GM23338 (cell line): Measurements from ENCODE around the gene KAT2A. TPM values are rescaled to one million over a fixed set of nuclear protein-coding genes. Genes with fewer than 3 reads are reported as not detected.

ENCODE experiments used
- ATAC-seq: fragments of 200-7000 bp; cut with Tn5 transposase; 3 replicates; pipeline ENCODE4 v1.9.1; 2020
- DNase-seq: peaks from one replicate; pipeline ENCODE4 v3.0.0-alpha.2; 2015; ENCODE audit warnings: low spot score
- H2AFZ ChIP-seq: fragments of 200-600 bp; sonication (generic); 2 replicates; pipeline ENCODE4 v1.8.0; 2016; ENCODE audit warnings: antibody characterized with exemption, mild to moderate bottlenecking, moderate library complexity
- H3F3A ChIP-seq: fragments of 200-600 bp; sonication (generic); replicated peaks from 2 replicates; pipeline ENCODE4 v1.8.0; 2017; ENCODE audit warnings: antibody characterized with exemption, mixed run types, low read depth
- H3K27ac ChIP-seq: fragments of 200-600 bp; sonication (generic); 2 replicates; pipeline ENCODE4 v1.6.1; 2016; ENCODE audit warnings: low read depth
- H3K27me3 ChIP-seq: fragments of 200-600 bp; sonication (generic); 2 replicates; pipeline ENCODE4 v1.8.0; 2016; ENCODE audit warnings: mild to moderate bottlenecking, mixed run types, moderate library complexity; ENCODE audit not compliant: insufficient read depth
- H3K36me3 ChIP-seq: fragments of 200-600 bp; sonication (generic); 2 replicates; pipeline ENCODE4 v1.8.0; 2016; ENCODE audit warnings: mild to moderate bottlenecking; ENCODE audit not compliant: insufficient read depth
- H3K4me1 ChIP-seq: fragments of 200-600 bp; sonication (generic); 2 replicates; pipeline ENCODE4 v1.8.0; 2016; ENCODE audit warnings: mild to moderate bottlenecking, moderate library complexity; ENCODE audit not compliant: insufficient read depth
- H3K4me2 ChIP-seq: fragments of 200-600 bp; sonication (generic); 2 replicates; pipeline ENCODE4 v1.7.1; 2017; ENCODE audit warnings: mixed run types
- H3K4me3 ChIP-seq: fragments of 200-600 bp; sonication (generic); 2 replicates; pipeline ENCODE4 v1.6.1; 2016; ENCODE audit warnings: mixed run types
- H3K79me2 ChIP-seq: fragments of 200-600 bp; sonication (generic); replicated peaks from 2 replicates; pipeline ENCODE4 v1.8.0; 2017; ENCODE audit warnings: mild to moderate bottlenecking; ENCODE audit not compliant: insufficient read depth
- H3K9me2 ChIP-seq: fragments of 200-600 bp; sonication (generic); 2 replicates; pipeline ENCODE4 v1.8.0; 2017; ENCODE audit not compliant: insufficient read depth
- H4K20me1 ChIP-seq: fragments of 200-600 bp; sonication (generic); replicated peaks from 2 replicates; pipeline ENCODE4 v1.8.0; 2017; ENCODE audit warnings: mild to moderate bottlenecking; ENCODE audit not compliant: insufficient read depth
- H3K27ac Mint-ChIP-seq: 2 replicates; pipeline ENCODE4 v1.8.0; 2020; ENCODE audit warnings: inconsistent platforms, mild to moderate bottlenecking, moderate library complexity, mixed read lengths
- H3K27me3 Mint-ChIP-seq: 3 replicates; pipeline ENCODE4 v1.8.0; 2022; ENCODE audit warnings: low read depth, mild to moderate bottlenecking, moderate library complexity, mixed read lengths, inconsistent platforms; ENCODE audit not compliant: insufficient read depth, poor library complexity
- H3K36me3 Mint-ChIP-seq: 3 replicates; pipeline ENCODE4 v1.8.0; 2021; ENCODE audit warnings: low read depth, mild to moderate bottlenecking, inconsistent platforms, moderate library complexity, mixed read lengths
- H3K4me1 Mint-ChIP-seq: 3 replicates; pipeline ENCODE4 v1.8.0; 2020; ENCODE audit warnings: mild to moderate bottlenecking, inconsistent platforms, mixed read lengths
- H3K4me3 Mint-ChIP-seq: 3 replicates; pipeline ENCODE4 v1.8.0; 2021; ENCODE audit warnings: moderate library complexity, mild to moderate bottlenecking, inconsistent platforms, mixed read lengths
- H3K9me3 Mint-ChIP-seq: 3 replicates; pipeline ENCODE4 v1.8.0; 2020; ENCODE audit warnings: moderate library complexity, mild to moderate bottlenecking, inconsistent platforms, mixed read lengths
- EZH2 ChIP-seq: fragments of 200-600 bp; sonication (generic); IDR thresholded peaks from one replicate; pipeline ENCODE4 v1.8.0; 2017; ENCODE audit warnings: antibody characterized with exemption, mild to moderate bottlenecking, low read depth; ENCODE audit not compliant: unreplicated experiment
- EZH2phosphoT487 ChIP-seq: fragments of 200-600 bp; sonication (generic); IDR thresholded peaks from one replicate; pipeline ENCODE4 v1.8.1; 2018; ENCODE audit warnings: antibody characterized with exemption; ENCODE audit not compliant: unreplicated experiment
- JUNB ChIP-seq: IDR thresholded peaks from one replicate; pipeline ENCODE4 v1.6.1; 2016; ENCODE audit warnings: antibody characterized with exemption; ENCODE audit not compliant: unreplicated experiment
- NANOG ChIP-seq: IDR thresholded peaks from 2 replicates; pipeline ENCODE4 v1.6.1; 2016; ENCODE audit warnings: antibody characterized with exemption, borderline replicate concordance
- POLR2AphosphoS5 ChIP-seq: IDR thresholded peaks from 2 replicates; pipeline ENCODE4 v1.6.1; 2016; ENCODE audit warnings: antibody characterized with exemption, low read depth
- ZNF331 ChIP-seq: fragments of 250-450 bp; sonication (Bioruptor Pico); IDR thresholded peaks from 2 replicates; pipeline ENCODE4 v1.5.0; 2020; ENCODE audit warnings: low read depth, mild to moderate bottlenecking, moderate library complexity
- polyA plus RNA-seq: library from polyadenylated mRNA; unstranded; fragments of >200 nt; fragmentation: Nextera tagmentation; extraction: Ambion mirVana; gene quantifications from 2 replicates; pipeline ENCODE4 v1.2.1, GENCODE V29; 2016
- total RNA-seq: library from RNA; depleted of rRNA; stranded (reverse); fragments of >200 nt; shearing (Covaris generic); gene quantifications from 2 replicates; pipeline ENCODE4 v1.2.3, GENCODE V29; 2014
- TF ChIP-seq, protein P1 (sequence below), 2 experiments: fragments of 200-600 bp in 1 of 2; sonication (generic) in 1 of 2; conservative IDR thresholded peaks; 2 replicates each; pipeline versions ENCODE4 v1.5.1 to v1.6.1; 2016 to 2017; ENCODE audit warnings: antibody characterized with exemption in 2 of 2, low read depth in 2 of 2, mild to moderate bottlenecking in 2 of 2, moderate library complexity in 1 of 2
- TF ChIP-seq, protein P2 (sequence below): IDR thresholded peaks from one replicate; pipeline ENCODE4 v1.6.1; 2018; ENCODE audit warnings: antibody characterized with exemption; ENCODE audit not compliant: unreplicated experiment

Gene KAT2A
- total and polyA plus RNA-seq, 2 experiments from 2014 or later = 13.9 to 25.2 TPM

GRCh38 chr17:42122371-42123303, 1.5 kb upstream of the KAT2A start, which contains the start of gene HSPB9:
Gene HSPB9 (plus strand): TSS chr17:42122804. CDS start chr17:42122851, 47 bp downstream.
- Histone ChIP-seq H3K36me3 (0 out of 2 replicates have a peak, but pooled peaks cover 2% of the 10 kb centered on the region), H4K20me1 (no peaks in the 10 kb centered on the region), H3K9me2 (no peaks in the 10 kb centered on the region), H3F3A (peaks cover 8% of the 10 kb centered on the region; the same call in 1 of the 2 replicates), H3K79me2 (no peaks in the 10 kb centered on the region), H3K4me3 (peak within 1 kb of the TSS; percentile 55), H2AFZ (peak within 1 kb of the TSS; percentile 83), H3K27me3 (no peaks in the 10 kb centered on the region), H3K4me2 (peak within 1 kb of the TSS; percentile 86), H3K4me1 (peaks cover 19% of the 10 kb centered on the region; the same call in 1 of the 2 replicates), H3K27ac (no peak within 1 kb of the TSS)
- ATAC-seq (peak; percentile 73), DNase-seq (peak; percentile 95)
- no peak within 1 kb of the TSS; the same call in 1 of the 2 replicates for H3K27ac Mint-ChIP-seq
- H3K9me3 Mint-ChIP-seq = no peaks in the 10 kb centered on the region; the same call in 2 of the 3 replicates
- TF ChIP-seq, protein P1, sequence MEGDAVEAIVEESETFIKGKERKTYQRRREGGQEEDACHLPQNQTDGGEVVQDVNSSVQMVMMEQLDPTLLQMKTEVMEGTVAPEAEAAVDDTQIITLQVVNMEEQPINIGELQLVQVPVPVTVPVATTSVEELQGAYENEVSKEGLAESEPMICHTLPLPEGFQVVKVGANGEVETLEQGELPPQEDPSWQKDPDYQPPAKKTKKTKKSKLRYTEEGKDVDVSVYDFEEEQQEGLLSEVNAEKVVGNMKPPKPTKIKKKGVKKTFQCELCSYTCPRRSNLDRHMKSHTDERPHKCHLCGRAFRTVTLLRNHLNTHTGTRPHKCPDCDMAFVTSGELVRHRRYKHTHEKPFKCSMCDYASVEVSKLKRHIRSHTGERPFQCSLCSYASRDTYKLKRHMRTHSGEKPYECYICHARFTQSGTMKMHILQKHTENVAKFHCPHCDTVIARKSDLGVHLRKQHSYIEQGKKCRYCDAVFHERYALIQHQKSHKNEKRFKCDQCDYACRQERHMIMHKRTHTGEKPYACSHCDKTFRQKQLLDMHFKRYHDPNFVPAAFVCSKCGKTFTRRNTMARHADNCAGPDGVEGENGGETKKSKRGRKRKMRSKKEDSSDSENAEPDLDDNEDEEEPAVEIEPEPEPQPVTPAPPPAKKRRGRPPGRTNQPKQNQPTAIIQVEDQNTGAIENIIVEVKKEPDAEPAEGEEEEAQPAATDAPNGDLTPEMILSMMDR (conservative IDR thresholded peaks at IDR 0.05; ENCODE audit: low read depth in 2 of 2) = peak in 1 of 2 experiments; percentile 17; a peak in 2 of 4 replicates
- TF ChIP-seq, protein P2, sequence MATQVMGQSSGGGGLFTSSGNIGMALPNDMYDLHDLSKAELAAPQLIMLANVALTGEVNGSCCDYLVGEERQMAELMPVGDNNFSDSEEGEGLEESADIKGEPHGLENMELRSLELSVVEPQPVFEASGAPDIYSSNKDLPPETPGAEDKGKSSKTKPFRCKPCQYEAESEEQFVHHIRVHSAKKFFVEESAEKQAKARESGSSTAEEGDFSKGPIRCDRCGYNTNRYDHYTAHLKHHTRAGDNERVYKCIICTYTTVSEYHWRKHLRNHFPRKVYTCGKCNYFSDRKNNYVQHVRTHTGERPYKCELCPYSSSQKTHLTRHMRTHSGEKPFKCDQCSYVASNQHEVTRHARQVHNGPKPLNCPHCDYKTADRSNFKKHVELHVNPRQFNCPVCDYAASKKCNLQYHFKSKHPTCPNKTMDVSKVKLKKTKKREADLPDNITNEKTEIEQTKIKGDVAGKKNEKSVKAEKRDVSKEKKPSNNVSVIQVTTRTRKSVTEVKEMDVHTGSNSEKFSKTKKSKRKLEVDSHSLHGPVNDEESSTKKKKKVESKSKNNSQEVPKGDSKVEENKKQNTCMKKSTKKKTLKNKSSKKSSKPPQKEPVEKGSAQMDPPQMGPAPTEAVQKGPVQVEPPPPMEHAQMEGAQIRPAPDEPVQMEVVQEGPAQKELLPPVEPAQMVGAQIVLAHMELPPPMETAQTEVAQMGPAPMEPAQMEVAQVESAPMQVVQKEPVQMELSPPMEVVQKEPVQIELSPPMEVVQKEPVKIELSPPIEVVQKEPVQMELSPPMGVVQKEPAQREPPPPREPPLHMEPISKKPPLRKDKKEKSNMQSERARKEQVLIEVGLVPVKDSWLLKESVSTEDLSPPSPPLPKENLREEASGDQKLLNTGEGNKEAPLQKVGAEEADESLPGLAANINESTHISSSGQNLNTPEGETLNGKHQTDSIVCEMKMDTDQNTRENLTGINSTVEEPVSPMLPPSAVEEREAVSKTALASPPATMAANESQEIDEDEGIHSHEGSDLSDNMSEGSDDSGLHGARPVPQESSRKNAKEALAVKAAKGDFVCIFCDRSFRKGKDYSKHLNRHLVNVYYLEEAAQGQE = no peak
- TF ChIP-seq POLR2AphosphoS5 = peak; percentile 40; the same call in 1 of the 2 replicates
- H3K27me3 Mint-ChIP-seq = peaks cover 20% of the 10 kb centered on the region
- H3K4me3 Mint-ChIP-seq = peak within 1 kb of the TSS; percentile 67
- H3K36me3 Mint-ChIP-seq = peaks cover 41% of the 10 kb centered on the region
- peaks cover 25% of the 10 kb centered on the region for H3K4me1 Mint-ChIP-seq

DNA sequence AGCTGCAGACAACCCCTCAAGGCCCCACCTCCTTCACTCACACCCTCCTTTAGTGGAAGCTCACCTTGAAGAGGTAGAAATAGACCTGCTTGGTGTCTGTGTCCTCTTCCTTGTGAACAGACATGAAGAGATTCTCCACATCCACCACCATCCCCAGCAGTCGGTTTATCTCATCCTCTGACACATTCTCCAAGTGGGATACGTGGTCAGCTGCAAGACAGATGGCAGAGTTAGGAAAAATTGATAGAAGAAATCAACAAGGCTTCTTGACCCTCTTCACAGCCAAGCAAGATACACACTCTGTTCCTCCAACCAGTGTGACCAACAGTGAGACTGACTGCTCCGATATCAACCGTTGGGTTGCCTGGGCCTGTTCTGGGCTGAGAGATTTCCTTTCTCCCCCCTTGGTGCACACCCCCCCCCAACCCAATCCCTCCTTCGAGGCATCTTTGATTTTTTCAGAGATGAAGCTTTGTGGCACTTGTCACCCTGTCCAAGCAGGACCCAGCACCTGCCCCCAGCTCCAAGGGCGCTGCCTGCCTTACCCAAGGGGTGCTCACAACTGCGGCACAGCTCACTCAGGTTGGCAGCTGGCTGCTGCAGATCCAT, 902 bp downstream of the KAT2A start:
- no peak overlapping the region for H3K27ac Mint-ChIP-seq
- ATAC-seq = peak; percentile 1; the same call in 2 of the 3 replicates
- H3K9me3 Mint-ChIP-seq = no peaks in the 10 kb centered on the region; the same call in 2 of the 3 replicates
- TF ChIP-seq EZH2phosphoT487 (no peak), NANOG (no peak), JUNB (no peak), EZH2 (no peak), ZNF331 (CRISPR knock-in tag) (no peak)
- TF ChIP-seq, protein P1 (conservative IDR thresholded peaks at IDR 0.05; ENCODE audit: low read depth in 2 of 2) = no peak
- TF ChIP-seq, protein P2 = no peak

More for the DNA sequence above, 902 bp downstream of the KAT2A start:
- Mint-ChIP-seq H3K27me3 (peaks cover 25% of the 10 kb centered on the region), H3K4me3 (peak overlapping the region; percentile 67), H3K36me3 (peaks cover 35% of the 10 kb centered on the region), H3K4me1 (peaks cover 25% of the 10 kb centered on the region)
- Histone ChIP-seq H3K4me2 (peak overlapping the region; percentile 86), H3K27ac (no peak overlapping the region), H3K27me3 (no peaks in the 10 kb centered on the region), H3K36me3 (no peaks in the 10 kb centered on the region), H4K20me1 (0 out of 2 replicates have a peak, but pooled peaks cover 5% of the 10 kb centered on the region), H2AFZ (no peak overlapping the region), H3K4me1 (peaks cover 19% of the 10 kb centered on the region; the same call in 1 of the 2 replicates), H3K79me2 (no peaks in the 10 kb centered on the region), H3F3A (peaks cover 12% of the 10 kb centered on the region; the same call in 1 of the 2 replicates), H3K4me3 (peak overlapping the region; percentile 75; the same call in 1 of the 2 replicates), H3K9me2 (no peaks in the 10 kb centered on the region)
- no peak for DNase-seq
